Naive thymus-derived CD8-positive, alpha-beta T cell (primary cell): ENCODE results near the gene GAB4. TPM values are rescaled to one million over a fixed set of nuclear protein-coding genes. Genes with fewer than 3 reads are reported as not detected.
A peak's percentile ranks its signal among the peaks of the same experiment; 100 is the strongest.
"Not testable (repeated sequence)": the region's sequence is repeated elsewhere in the genome, so short reads cannot be mapped to it uniquely, and the experiment has no call there.

Experiments
- ATAC-seq, 2 donors: fragments of 150-1000 bp; cut with Tn5 transposase in 1 of 2; sonication (Bioruptor Pico), chemical (Tn5 transposase) in 1 of 2; 1 replicate in 1 of 2; 2 replicates in 1 of 2; pipeline ENCODE4 v1.10.0; 2021; ENCODE audit warnings: mild to moderate bottlenecking in 2 of 2, moderate library complexity in 2 of 2
- POLR2A ChIA-PET: fragments of 350-600 bp; sonication (Branson Sonifier 250); formaldehyde crosslinking; loops from one replicate; lab custom pipeline; 2021; ENCODE audit warnings: antibody characterized with exemption; lab: Charles Lee
- DNase-seq, 10 donors: peaks; one replicate each; pipeline versions ENCODE4 v3.0.0 to v3.0.0-alpha.2; 2020 to 2022
- H3K27ac Mint-ChIP-seq, 10 donors: one replicate each; pipeline ENCODE4 v1.8.0; 2020 to 2022; ENCODE audit warnings: mild to moderate bottlenecking in 10 of 10, mixed read lengths in 10 of 10, moderate library complexity in 4 of 10, inconsistent platforms in 1 of 10
- H3K27me3 Mint-ChIP-seq, 5 donors: one replicate each; pipeline ENCODE4 v1.8.0; 2021 to 2022; ENCODE audit warnings: mixed read lengths in 5 of 5
- H3K36me3 Mint-ChIP-seq, 3 donors: one replicate each; pipeline ENCODE4 v1.8.0; 2020 to 2022; ENCODE audit warnings: mixed read lengths in 3 of 3, mild to moderate bottlenecking in 2 of 3, inconsistent platforms in 1 of 3
- H3K4me1 Mint-ChIP-seq, 4 donors: one replicate each; pipeline ENCODE4 v1.8.0; 2021 to 2022; ENCODE audit warnings: mixed read lengths in 4 of 4
- H3K4me3 Mint-ChIP-seq, 10 donors: one replicate each; pipeline ENCODE4 v1.8.0; 2020 to 2022; ENCODE audit warnings: mild to moderate bottlenecking in 10 of 10, mixed read lengths in 10 of 10, moderate library complexity in 6 of 10, inconsistent platforms in 1 of 10
- H3K9me3 Mint-ChIP-seq, 9 donors: one replicate each; pipeline ENCODE4 v1.8.0; 2020 to 2022; ENCODE audit warnings: mixed read lengths in 9 of 9, mild to moderate bottlenecking in 3 of 9, inconsistent platforms in 1 of 9, moderate library complexity in 1 of 9
- polyA plus RNA-seq, 3 donors: library from polyadenylated mRNA; unstranded; fragments of 300-500 nt; fragmentation: Illumina TruSeq; gene quantifications; one replicate each; pipeline ENCODE4 v1.2.3, GENCODE V29; 2021
- total RNA-seq, 8 experiments: library from RNA in 2 of 8; stranded (reverse) in 2 of 8; gene quantifications; one replicate each; pipeline ENCODE4 v1.2.3 and lab custom pipeline; 2021 to 2026

GAB4 gene
- total and polyA plus RNA-seq, 5 experiments from 2014 or later, result 1.1 to 1.6 TPM; not detected in 3

DNA sequence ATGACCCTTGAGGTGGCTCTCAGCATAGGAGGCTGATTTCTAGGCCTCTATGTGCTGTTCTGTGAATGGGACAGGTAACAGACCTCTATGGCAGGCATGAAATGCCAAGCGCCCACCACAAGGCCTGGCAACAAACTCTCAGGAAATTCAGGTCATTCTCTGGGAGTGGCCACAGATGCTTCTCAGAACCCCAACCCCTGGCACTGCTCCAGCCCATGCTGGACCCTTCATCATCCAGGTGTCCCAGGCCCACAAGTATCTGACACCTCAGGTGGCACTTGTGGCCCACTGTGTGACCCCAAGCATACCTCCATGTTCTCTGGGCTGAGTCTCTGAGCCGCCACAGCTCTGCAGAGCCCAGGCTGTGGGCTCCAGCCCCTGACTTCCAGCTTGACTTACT lies 24.3 kb upstream of the GAB4 start:
- H3K27ac Mint-ChIP-seq, ATAC-seq, POLR2A ChIA-PET, DNase-seq, H3K4me3 Mint-ChIP-seq, H3K9me3 Mint-ChIP-seq, H3K36me3 Mint-ChIP-seq: not testable (repeated sequence)
- peaks cover 4 to 29% (median 11%) of the 10 kb centered on the region in 5 donors for H3K27me3 Mint-ChIP-seq
- H3K4me1 Mint-ChIP-seq, result peaks cover 6 to 13% (median 6%) of the 10 kb centered on the region in 4 donors

DNA sequence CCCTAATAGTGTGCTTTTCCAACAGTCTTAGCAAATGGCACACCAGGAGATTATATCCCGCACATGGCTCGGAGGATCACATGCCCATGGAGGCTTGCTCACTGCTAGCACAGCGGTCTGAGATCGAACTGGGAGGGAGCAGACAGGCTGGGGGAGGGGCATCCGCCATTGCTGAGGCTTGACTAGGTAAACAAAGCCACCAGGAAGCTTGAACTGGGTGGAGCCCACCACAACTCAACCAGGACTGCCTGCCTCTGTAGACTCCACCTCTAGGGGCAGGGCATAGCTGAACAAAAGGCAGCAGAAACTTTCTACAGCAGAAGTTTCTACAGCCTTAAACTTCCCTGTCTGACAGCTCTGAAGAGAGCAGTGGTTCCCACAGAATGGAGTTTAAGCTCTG lies 16.4 kb upstream of the GAB4 start:
- H3K4me1 Mint-ChIP-seq, ATAC-seq, POLR2A ChIA-PET, DNase-seq, H3K27ac Mint-ChIP-seq: not testable (repeated sequence)
- peaks cover 9 to 34% (median 26%) of the 10 kb centered on the region in 5 donors for H3K27me3 Mint-ChIP-seq
- H3K4me3 Mint-ChIP-seq, result peak overlapping the region in 1 of 10 donors; percentile 4
- peaks cover 0 to 11% (median 2%) of the 10 kb centered on the region in 3 donors for H3K36me3 Mint-ChIP-seq
- peaks cover 0 to 20% (median 6%) of the 10 kb centered on the region in 9 donors for H3K9me3 Mint-ChIP-seq

DNA sequence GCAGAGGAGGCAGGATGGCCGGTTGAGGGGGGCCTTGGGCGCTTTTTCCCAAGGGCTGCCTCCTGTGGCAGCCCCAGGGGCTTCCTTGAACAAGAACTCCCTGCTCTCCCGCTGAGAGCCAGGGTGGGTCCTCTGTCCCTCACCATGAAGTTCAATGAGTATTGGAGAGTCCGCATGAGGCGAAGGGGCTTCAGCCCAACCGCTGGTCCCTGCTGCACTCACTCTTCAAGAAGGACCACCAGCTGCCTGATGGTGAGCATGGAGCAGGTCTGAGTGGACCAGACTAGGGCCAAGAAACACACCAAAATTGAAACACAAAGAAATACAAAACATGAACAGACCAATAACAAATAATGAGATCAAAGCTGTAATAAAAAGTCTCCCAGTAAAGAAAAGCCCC lies 7.5 kb upstream of the GAB4 start:
- H3K9me3 Mint-ChIP-seq, ATAC-seq, H3K4me1 Mint-ChIP-seq, POLR2A ChIA-PET, H3K27ac Mint-ChIP-seq, H3K4me3 Mint-ChIP-seq, DNase-seq, H3K36me3 Mint-ChIP-seq: not testable (repeated sequence)
- peaks cover 19 to 49% (median 35%) of the 10 kb centered on the region in 5 donors for H3K27me3 Mint-ChIP-seq

DNA sequence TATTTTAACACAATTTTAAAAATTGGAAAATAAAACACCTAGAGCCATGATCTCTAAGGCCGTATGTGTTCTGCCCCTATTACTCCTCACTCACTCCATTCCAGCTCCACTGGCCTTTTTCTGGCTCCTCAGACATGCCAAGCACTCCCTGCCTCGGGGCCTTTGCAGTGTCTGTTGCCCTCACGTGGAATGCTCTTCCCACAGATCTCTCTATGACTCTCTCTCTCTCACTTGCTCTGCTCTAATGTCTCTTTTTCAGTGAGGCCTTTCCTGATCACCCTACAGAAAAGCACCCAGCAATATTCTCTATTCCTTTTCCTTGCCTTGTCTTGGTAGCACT lies 6.0 kb upstream of the GAB4 start:
- H3K27ac Mint-ChIP-seq, H3K36me3 Mint-ChIP-seq, H3K4me3 Mint-ChIP-seq, POLR2A ChIA-PET, H3K4me1 Mint-ChIP-seq, ATAC-seq, DNase-seq, H3K9me3 Mint-ChIP-seq: not testable (repeated sequence)
- peaks cover 23 to 57% (median 45%) of the 10 kb centered on the region in 5 donors for H3K27me3 Mint-ChIP-seq

DNA sequence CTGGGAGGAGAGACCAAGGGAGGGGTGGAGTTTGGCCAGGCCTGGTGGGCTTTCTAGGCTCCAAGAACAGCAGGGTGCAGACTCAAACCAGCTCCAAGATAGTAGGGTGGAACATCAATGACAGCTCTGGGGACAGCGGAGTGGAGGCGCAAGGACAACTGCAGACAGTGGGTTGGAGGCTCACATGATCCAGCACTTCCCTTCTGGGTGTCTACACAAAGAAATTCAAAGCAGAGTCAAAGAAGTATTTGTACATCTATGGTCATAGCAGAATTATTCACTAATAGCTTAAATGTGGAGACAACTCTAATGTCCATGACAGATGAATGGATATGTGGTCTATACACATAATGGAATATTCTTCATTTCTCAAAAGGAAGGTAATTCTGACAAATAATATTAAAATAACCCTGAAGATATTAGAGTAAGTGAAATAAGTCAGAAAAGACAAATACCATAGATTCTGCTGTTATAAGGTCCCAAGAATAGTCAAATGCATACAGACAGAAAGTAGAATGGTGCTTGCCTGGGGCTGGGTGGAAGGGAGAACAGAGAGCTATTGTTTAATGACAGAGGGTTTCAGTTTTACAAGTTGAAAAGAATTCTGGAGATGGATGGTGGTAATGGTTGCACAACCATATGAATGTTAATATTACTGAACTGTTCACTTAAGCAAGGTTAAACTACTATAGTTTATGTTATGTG lies 5.5 kb upstream of the GAB4 start:
- POLR2A ChIA-PET, result no interaction called here
- Mint-ChIP-seq H3K9me3 (peaks cover 0 to 2% (median 0%) of the 10 kb centered on the region in 9 donors), H3K4me3 (no peak overlapping the region), H3K27ac (no peak overlapping the region), H3K36me3 (no peaks in the 10 kb centered on the region), H3K4me1 (no peaks in the 10 kb centered on the region), H3K27me3 (peaks cover 21 to 58% (median 45%) of the 10 kb centered on the region in 5 donors)
- ATAC-seq (no peak), DNase-seq (no peak)

DNA sequence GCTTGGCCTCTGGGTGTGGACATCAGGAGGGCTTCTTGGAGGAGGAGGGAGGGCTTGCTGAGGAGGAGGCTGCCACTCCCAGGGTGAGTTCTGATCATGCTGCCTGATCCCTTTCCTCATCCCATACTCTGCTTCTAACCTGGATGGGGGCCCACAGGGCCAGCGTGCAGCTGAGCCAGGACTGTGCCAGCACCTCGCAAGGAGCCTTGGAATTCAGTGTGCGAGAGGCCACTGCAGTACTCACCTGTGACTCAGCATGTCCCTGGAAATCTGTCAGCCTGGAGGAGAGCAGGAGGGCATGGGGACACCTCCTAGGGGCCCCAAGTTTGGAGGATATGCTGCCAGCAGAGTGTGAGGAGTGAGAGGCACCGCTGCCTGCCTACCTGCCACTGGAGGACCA lies 4.2 kb upstream of the GAB4 start:
- no peak for ATAC-seq
- POLR2A ChIA-PET, result no interaction called here
- H3K36me3 Mint-ChIP-seq, result no peaks in the 10 kb centered on the region
- no peak for DNase-seq
- no peaks in the 10 kb centered on the region for H3K4me1 Mint-ChIP-seq
- H3K9me3 Mint-ChIP-seq, result peaks cover 0 to 6% (median 0%) of the 10 kb centered on the region in 9 donors
- peaks cover 19 to 65% (median 45%) of the 10 kb centered on the region in 5 donors for H3K27me3 Mint-ChIP-seq
- no peak overlapping the region for H3K27ac Mint-ChIP-seq
- H3K4me3 Mint-ChIP-seq, result no peak overlapping the region

DNA sequence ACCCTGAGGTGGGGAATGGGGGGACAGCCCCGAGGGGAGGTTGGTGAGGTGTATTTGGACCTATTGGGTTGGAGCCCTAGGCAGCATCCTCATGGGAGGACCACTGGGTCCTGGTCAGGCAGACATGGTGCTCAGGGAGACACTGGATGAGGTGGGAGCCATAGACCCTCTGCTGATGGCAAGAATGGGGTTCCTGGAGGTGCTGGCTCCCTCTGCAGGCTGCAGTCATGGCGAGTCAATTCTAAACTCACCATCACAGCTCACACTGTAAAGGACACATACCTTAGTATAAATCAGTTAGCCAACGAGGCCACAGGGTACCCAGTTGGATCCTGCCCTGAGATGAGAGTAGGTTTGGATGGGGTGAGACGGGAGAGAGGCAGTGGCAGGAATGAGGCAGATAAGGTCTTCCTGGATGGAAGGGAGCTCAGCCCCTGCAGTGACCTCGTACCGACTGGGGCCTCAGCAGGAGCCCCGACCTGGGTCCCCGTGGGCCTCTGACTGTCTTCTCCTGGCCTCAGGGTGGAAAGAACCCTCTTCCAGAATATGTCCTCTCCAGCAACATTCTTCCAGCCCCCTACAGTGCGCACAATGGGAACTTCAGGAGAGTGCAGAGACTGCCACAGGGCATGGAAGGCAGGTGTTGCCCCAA lies 1.7 kb upstream of the GAB4 start:
- Mint-ChIP-seq H3K4me3 (no peak overlapping the region), H3K36me3 (peaks cover 0 to 8% (median 3%) of the 10 kb centered on the region in 3 donors), H3K27me3 (peaks cover 28 to 79% (median 51%) of the 10 kb centered on the region in 5 donors), H3K9me3 (peaks cover 0 to 24% (median 8%) of the 10 kb centered on the region in 9 donors), H3K4me1 (no peaks in the 10 kb centered on the region), H3K27ac (no peak overlapping the region)
- no peak for ATAC-seq
- POLR2A ChIA-PET, result no interaction called here
- DNase-seq, result no peak

DNA sequence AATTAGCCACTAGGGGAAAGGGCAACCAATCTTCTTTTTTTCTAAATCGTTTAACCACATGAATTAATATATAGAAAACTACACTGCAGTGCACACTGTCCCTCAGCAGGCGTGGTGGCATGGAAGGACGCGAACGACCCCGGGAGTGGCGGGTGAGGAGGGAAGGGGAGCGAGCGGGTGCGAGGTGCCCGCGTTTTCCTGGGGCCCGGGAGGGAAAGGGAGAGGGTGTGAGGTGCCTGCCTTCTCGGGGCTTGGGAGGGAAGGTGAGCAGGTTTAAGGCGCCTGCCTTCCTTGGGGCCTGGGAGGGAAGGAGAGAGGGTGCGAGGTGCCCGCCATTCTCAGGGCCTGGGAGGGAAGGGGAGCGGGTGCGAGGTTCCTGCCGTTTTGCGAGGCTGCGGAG lies 765 bp downstream of the GAB4 start:
- POLR2A ChIA-PET, result no interaction called here
- Mint-ChIP-seq H3K36me3 (peaks cover 6 to 23% (median 10%) of the 10 kb centered on the region in 3 donors), H3K27ac (no peak overlapping the region), H3K4me1 (no peaks in the 10 kb centered on the region), H3K9me3 (peaks cover 0 to 48% (median 31%) of the 10 kb centered on the region in 9 donors), H3K27me3 (peaks cover 41 to 83% (median 64%) of the 10 kb centered on the region in 5 donors), H3K4me3 (peak overlapping the region in 3 of 10 donors; percentile 6 to 53 (median 34))
- no peak for ATAC-seq
- no peak for DNase-seq

DNA sequence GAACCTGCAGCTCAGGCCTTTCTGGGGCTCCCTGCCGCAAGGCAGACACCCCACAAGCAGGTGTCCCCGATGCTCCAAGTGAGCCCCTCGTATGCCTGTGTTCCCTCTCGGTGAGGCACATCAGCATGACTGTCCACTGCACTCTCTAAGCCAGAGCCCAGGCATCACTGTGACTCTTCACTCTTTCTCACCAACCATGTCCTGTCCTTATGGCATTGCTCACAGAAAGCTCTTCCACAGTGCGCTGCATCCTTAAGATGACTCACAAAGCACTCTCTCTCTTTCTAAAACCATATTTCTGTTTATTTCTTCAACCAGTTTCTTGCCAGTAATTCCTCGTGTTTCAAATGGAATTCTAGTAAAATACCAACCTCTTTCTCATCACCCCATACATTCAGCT lies 18.1 kb downstream of the GAB4 start:
- Mint-ChIP-seq H3K36me3 (peaks cover 0 to 5% (median 0%) of the 10 kb centered on the region in 3 donors), H3K9me3 (peaks cover 0 to 10% (median under 1%) of the 10 kb centered on the region in 9 donors), H3K4me1 (peaks cover 0 to 14% (median 1%) of the 10 kb centered on the region in 4 donors), H3K4me3 (no peak overlapping the region), H3K27ac (no peak overlapping the region), H3K27me3 (peaks cover 3 to 21% (median 9%) of the 10 kb centered on the region in 5 donors)
- DNase-seq (no peak), ATAC-seq (no peak)
- POLR2A ChIA-PET, result no interaction called here

DNA sequence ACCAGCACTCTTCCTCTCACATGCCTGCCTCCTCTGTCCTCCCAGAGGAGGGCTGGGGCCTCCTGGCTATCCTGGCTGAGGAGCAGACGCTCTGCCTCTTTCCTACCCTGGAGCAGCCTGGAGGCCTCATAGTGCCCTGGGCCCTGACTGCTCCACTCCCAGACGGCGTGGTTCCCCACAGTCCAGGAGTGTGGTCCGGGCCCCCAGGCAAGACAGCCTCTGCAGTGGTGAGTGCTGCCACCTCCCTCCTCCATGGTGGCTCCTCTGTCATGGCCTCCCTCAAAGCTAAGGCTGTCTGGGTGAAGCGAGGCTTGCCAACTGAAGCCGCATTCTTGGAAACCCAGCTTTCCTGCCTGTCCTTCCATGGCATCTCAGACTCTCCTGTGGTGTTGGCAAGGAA lies 19.8 kb downstream of the GAB4 start:
- Mint-ChIP-seq H3K27ac (no peak overlapping the region), H3K27me3 (peaks cover 3 to 20% (median 11%) of the 10 kb centered on the region in 5 donors), H3K9me3 (peaks cover 3 to 26% (median 16%) of the 10 kb centered on the region in 9 donors), H3K36me3 (peaks cover 0 to 20% (median 0%) of the 10 kb centered on the region in 3 donors), H3K4me1 (peaks cover 0 to 14% (median 1%) of the 10 kb centered on the region in 4 donors), H3K4me3 (no peak overlapping the region)
- DNase-seq, result no peak
- ATAC-seq, result no peak
- POLR2A ChIA-PET, result no interaction called here

DNA sequence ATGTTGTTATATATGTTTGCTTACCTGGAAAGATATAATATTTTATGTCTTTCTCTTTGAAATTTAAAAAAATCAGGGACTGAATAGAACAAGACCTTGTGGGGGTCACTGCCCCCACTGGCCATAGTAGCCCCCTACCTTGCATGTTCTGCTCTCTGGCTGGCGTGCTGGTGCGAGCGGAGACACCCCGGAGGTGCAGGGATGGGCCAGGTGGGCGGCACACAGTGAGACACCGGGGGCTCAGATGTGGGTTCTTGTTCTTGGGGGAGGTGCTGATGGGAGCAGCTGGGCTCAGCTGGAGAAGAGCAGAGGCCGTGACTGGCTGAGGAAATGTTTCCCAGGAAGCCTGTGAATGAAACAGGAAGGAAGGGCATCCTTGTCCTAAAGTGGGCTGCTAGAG lies 20.2 kb downstream of the GAB4 start:
- H3K4me1 Mint-ChIP-seq, result peaks cover 0 to 14% (median 1%) of the 10 kb centered on the region in 4 donors
- H3K27ac Mint-ChIP-seq, result no peak overlapping the region

DNA sequence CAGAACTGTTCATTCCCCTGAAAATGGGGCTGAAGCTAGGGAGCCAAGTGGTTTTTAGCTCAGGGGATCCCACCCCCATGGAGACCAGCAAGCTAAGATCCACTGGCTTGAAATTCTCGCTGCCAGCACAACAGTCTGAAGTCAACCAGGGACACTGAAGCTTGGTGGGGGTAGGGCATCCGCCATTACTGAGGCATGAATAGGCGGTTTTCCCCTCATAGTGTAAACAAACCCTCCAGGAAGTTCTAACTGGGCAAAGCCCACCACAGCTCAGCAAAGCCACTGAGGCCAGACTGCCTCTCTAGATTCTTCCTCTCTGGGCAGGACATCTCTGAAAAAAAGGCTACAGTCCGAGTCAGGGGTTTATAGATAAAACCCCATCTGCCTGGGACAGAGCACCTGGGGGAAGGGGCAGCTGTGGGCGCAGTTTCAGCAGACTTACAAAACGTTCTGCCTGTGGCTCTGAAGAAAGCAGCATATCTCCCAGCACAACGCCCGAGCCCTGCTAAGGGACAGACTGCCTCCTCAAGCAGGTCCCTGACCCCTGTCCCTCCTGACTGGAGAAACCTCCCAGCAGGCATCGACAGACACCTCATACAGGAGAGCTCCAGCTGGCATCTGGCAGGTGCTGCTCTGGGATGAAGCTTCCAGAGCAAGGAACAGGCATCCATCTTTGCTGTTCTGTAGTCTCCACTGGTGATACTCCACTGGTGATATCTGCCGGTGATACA lies 32.7 kb downstream of the GAB4 start:
- Mint-ChIP-seq H3K4me3 (no peak overlapping the region), H3K36me3 (peaks cover 0 to 5% (median 0%) of the 10 kb centered on the region in 3 donors), H3K27me3 (peaks cover 31 to 55% (median 41%) of the 10 kb centered on the region in 5 donors), H3K9me3 (peaks cover 0 to 18% (median 2%) of the 10 kb centered on the region in 9 donors), H3K4me1 (peaks cover 4 to 13% (median 6%) of the 10 kb centered on the region in 4 donors), H3K27ac (no peak overlapping the region)
- DNase-seq (peak in 1 of 10 donors; percentile 50), ATAC-seq (no peak)
- POLR2A ChIA-PET, result no interaction called here

More for the DNA sequence above, 20.2 kb downstream of the GAB4 start:
- Mint-ChIP-seq H3K9me3 (peaks cover 3 to 30% (median 20%) of the 10 kb centered on the region in 9 donors), H3K36me3 (peaks cover 0 to 23% (median 0%) of the 10 kb centered on the region in 3 donors), H3K4me3 (no peak overlapping the region), H3K27me3 (peaks cover 3 to 20% (median 11%) of the 10 kb centered on the region in 5 donors)
- no peak for DNase-seq
- POLR2A ChIA-PET, result no interaction called here
- ATAC-seq, result no peak
